Activated CD8-positive, alpha-beta memory T cell treated with anti-CD3 and anti-CD28 coated beads for 24 hours (primary cell): ENCODE measurements around the gene TP53I13.

Experiments used
- DNase-seq: peaks from one replicate; pipeline ENCODE4 v3.0.0-alpha.2; 2020

Gene TP53I13

DNA sequence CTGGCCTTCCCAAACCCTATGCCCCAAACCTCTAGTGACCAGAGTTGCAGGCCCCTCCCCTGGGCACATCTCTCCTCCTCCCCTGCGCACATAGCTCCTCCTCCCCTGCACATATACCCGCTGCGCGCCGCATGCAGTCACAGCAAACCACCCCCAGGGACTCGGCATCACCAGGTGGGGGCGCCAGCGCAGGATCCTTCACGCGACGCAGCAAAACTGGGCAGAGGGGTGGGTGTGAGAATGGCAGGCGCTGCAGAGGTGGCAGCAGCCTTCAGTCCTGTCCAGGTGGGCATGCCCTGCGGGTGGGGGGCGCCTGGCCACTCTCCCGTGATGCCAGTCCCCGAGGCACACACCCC is 48.6 kb downstream of the TP53I13 start:
- peak; percentile 96 for DNase-seq

DNA sequence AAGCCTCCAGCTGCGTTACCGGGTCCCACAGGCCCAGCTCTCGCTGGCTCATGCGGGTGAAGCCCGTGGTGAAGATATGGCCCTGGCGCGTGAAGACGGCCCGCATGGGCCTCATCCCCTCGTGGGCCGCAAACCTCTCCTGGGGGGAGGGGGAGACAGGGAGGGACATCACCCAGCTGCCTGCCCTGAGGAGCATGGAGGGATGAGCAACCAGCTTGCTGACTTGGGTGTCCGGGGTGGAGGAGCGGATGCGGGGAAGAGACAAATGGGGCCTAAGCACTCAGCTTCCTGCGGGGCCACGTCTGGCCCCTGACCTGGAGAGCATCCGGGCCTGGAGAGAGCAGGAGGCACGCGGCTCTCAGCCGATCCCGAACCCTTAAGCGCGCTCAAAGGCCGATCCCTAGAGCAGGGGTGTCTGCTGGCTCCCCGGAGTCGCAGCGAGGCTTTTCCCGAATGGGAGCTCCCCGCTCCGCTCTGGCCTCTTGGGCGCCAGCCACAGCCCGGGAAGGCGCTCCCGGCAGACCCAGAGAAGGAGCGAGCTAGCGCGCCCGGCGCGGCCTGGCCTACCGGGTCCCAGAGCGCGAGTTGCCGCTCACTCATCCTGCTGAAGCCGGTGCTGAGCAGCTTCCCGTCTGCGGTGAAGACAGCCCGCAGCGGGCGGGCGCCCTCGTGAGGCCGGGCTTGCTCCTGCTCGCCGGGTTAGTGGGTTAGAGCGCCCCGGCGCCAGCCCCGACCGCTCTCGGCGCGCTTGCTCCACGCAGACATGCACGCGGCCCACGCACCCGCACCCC is 49.2 kb downstream of the TP53I13 start:
- peak; percentile 93 for DNase-seq

DNA sequence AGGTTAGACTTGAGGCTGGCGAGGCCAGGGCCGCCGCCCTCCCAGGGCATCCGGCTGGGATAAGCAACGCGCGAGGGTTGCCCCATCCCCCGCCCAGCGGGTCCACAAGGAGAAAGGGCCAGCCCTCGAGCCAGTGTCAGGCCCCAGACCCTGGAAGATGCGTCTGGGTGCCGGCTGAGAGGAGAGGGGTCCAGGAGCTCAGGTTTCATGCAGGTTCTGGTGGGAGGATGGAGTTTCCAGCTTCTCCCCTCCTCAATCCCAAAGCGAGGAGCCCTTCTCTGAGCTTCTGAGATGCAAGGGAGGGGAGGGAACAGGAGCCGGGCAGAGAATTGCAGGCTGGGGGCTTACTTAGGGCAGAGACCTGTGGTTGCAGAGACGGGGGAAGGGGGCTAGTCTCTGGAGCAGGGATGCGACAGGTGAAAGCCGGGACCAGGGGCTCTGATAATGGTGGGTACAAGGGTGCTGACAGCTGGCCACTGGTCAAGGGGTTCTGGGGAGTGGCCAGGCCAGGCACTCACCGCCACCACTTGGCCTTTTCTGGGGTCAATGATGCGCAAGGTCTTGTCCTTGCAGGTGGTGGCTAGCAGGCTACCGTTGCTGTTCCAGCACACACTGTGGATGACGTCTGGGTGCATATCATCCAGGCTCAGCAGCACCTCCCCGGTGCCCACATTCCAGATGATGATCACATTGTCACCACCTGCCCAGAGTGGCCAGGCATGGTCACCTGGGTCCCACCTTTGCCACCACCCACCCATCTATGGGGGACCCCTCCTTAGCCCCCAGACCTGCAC is 50.0 kb downstream of the TP53I13 start:
- no peak for DNase-seq

DNA sequence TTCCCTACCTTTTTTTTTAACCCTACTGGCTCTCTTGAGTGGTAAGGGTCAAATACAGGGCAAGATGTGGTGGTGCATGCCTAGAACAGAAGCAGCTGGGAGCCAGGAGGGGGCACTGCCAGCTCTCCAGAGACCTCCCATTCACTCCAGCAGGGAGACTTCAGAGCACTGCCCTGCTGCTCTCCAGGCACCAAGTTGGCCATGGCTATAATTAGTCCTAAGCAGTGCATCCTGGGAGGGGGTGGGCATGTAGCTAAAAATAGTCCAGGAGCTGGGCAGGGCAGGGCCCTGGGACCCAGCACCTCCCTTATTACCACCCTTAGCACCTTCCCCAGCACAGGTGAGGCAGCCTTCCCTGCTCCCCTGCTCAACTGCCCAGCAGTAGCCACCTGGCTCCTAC is 50.8 kb downstream of the TP53I13 start:
- DNase-seq: no peak

DNA sequence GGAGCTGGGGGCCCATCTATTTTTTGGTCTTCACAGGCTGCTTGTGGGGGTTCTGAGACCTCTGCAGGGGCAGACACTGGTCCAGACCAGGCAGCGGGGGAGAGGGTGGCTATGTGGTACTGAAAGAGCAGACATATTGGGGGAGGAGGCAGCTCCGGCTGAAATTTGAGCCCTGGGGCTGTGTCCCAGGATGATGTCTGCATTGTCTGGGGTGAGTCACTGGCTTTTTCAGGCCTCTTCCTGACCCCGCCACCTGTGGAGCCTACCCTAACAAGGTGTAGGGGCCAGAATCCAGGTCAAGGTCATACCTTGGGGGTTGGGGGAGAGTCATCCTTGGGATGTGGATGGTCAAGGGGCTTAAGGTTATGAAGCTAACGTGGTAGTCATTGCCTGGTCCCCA is 51.8 kb downstream of the TP53I13 start:
- DNase-seq: no peak

DNA sequence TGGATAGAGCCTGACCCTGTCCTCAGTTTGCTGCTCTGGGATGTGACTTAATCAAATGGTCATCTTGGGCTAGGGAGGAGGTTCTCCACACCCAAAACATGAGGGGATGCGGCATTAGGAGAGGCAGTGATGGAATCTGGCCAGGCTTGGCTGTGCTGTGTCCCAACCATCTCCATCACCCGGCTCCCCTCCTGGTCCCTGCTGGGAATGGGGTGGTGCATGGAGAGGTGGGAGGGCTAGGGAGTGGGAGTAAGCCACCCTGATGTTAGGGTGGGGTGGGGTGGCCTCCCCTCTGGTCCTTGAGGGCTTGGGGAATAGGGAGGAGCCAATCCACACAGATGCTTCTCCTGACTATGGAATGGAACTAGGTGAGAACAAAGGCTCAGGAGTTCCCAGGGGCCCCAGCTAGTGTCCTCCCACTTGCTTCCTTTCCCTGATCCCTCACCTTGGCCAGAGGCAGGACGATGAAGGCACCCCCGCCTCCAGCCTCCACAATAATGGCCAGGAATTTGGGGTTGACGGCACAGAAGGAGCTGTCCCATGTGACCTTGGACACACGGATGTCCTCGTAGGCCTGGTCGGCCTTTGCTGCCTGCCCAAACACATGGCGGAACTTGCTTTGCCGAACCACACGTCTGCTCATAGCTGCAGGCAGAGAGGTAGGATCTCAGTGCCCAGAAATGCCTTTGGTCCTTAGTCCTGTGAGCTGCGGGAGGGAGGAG is 52.4 kb downstream of the TP53I13 start:
- no peak for DNase-seq

DNA sequence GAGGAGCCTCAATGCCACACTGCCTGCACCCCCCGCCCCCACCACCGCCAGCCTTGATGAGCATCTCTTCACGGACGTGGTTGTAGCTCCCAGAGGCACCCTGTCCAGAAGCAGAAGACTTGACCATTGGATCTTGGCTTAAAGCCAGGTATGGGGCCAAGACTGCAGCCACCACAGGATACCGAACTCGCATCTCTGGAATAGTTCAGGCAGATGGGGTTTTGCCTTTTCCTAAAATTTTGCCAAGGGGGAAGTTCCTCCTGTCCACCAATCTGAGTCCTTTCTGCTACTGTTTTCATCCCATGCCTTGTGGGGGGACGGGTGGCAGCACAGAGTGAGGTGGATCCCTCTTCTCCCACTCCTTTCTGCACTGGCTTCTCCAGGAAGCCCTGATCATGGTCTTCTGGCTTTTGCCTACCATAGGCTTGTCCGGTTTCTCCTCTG is 53.3 kb downstream of the TP53I13 start:
- DNase-seq: no peak
